HCT116 (cell line): ENCODE results near the gene EPHX1. TPM values are rescaled to one million over a fixed set of nuclear protein-coding genes. Genes with fewer than 3 reads are reported as not detected.

Experiments used
- ATAC-seq: fragments of 200-7000 bp; cut with Tn5 transposase; 2 replicates; pipeline ENCODE4 v1.9.1; 2020; ENCODE audit warnings: mild to moderate bottlenecking, moderate library complexity
- BruUV-seq: library from RNA; stranded (reverse); fragments of 400-500 nt; replicated peaks from 2 replicates; lab custom pipeline; 2021; lab: Mats Ljungman, UMichigan
- CTCF ChIA-PET: fragments of 300-600 bp; sonication (Branson Sonifier 250); formaldehyde crosslinking; loops from one replicate; lab custom pipeline; 2021; ENCODE audit warnings: antibody characterized with exemption; lab: Charles Lee
- POLR2A ChIA-PET: fragments of 300-600, 350-600 bp; sonication (Branson Sonifier 250); formaldehyde crosslinking; loops from one replicate; lab custom pipeline; 2021; ENCODE audit warnings: antibody characterized with exemption; lab: Charles Lee
- RAD21 ChIA-PET, 2 experiments: fragments of 300-600 bp; sonication (Branson Sonifier 250); formaldehyde crosslinking; loops; one replicate each; lab custom pipeline; 2023; ENCODE audit warnings: low total read pairs in 2 of 2; ENCODE audit not compliant: uncharacterized antibody in 2 of 2, unreplicated experiment in 2 of 2, low non-redundant PET in 1 of 2; lab: Charles Lee
- DNase-seq: peaks from one replicate; pipeline ENCODE4 v3.0.0-alpha.2; 2010; ENCODE audit warnings: low read depth, low spot score
- H2AFZ ChIP-seq: fragments of 200-600 bp; shearing (Covaris generic), sonication (generic); 2 replicates; pipeline ENCODE4 v1.6.1; 2017; ENCODE audit warnings: low read depth, mixed run types, mixed read lengths, antibody characterized with exemption, low read length; ENCODE audit not compliant: poor library complexity, severe bottlenecking
- H3K27ac ChIP-seq: 2 replicates; pipeline ENCODE4 v1.5.1; 2012; ENCODE audit warnings: low read depth, low read length
- H3K27me3 ChIP-seq: fragments of 200-600 bp; sonication (generic); 2 replicates; pipeline ENCODE4 v1.6.1; 2016; ENCODE audit warnings: mixed run types, low read length, mixed read lengths; ENCODE audit not compliant: insufficient read depth
- H3K36me3 ChIP-seq, 2 experiments: fragments of 200-500 bp in 1 of 2; fragments of 200-600 bp in 1 of 2; sonication (Bioruptor generic) in 1 of 2; sonication (generic) in 1 of 2; 2 replicates each; pipeline versions ENCODE4 v1.5.1 to v1.6.1; 2014 to 2016; ENCODE audit warnings: low read length in 2 of 2, inconsistent platforms in 1 of 2, mixed read lengths in 1 of 2, mixed run types in 1 of 2; ENCODE audit not compliant: insufficient read depth in 2 of 2, control insufficient read depth in 1 of 2
- H3K4me1 ChIP-seq, 2 experiments: fragments of 200-600 bp in 1 of 2; sonication (generic) in 1 of 2; 2 replicates each; pipeline versions ENCODE4 v1.5.1 to v1.6.1; 2012 to 2017; ENCODE audit warnings: low read length in 2 of 2, inconsistent platforms in 1 of 2, mild to moderate bottlenecking in 1 of 2, mixed read lengths in 1 of 2, mixed run types in 1 of 2, moderate library complexity in 1 of 2; ENCODE audit not compliant: insufficient read depth in 2 of 2, control insufficient read depth in 1 of 2
- H3K4me2 ChIP-seq: fragments of 200-600 bp; sonication (generic); 2 replicates; pipeline ENCODE4 v1.6.1; 2017; ENCODE audit warnings: mixed run types, low read length, mixed read lengths
- H3K4me3 ChIP-seq, 2 experiments: fragments of 200-600 bp in 1 of 2; sonication (generic) in 1 of 2; replicated peaks in 1 of 2; 2 replicates each; pipeline ENCODE4 v1.5.1; 2011 to 2016; ENCODE audit warnings: low read length in 2 of 2, control low read depth in 1 of 2, low read depth in 1 of 2, mild to moderate bottlenecking in 1 of 2, mixed read lengths in 1 of 2, mixed run types in 1 of 2
- H3K79me2 ChIP-seq: fragments of 200-600 bp; sonication (generic); 2 replicates; pipeline ENCODE4 v1.6.1; 2017; ENCODE audit warnings: mild to moderate bottlenecking, mixed run types, low read length, moderate library complexity, mixed read lengths; ENCODE audit not compliant: insufficient read depth
- H3K9ac ChIP-seq: fragments of 200-600 bp; sonication (generic); 2 replicates; pipeline ENCODE4 v1.6.1; 2016; ENCODE audit warnings: low read length, mixed read lengths
- H3K9me2 ChIP-seq: fragments of 200-600 bp; sonication (generic), shearing (Covaris generic); 2 replicates; pipeline ENCODE4 v1.6.1; 2017; ENCODE audit warnings: mixed run types, mild to moderate bottlenecking, moderate library complexity; ENCODE audit not compliant: insufficient read depth
- H3K9me3 ChIP-seq, 2 experiments: fragments of 200-500 bp in 1 of 2; fragments of 200-600 bp in 1 of 2; sonication (Bioruptor generic) in 1 of 2; sonication (generic) in 1 of 2; 2 replicates each; pipeline ENCODE4 v1.6.1; 2014 to 2017; ENCODE audit warnings: low read length in 2 of 2, mixed read lengths in 2 of 2, inconsistent platforms in 1 of 2, low read depth in 1 of 2, mild to moderate bottlenecking in 1 of 2, mixed run types in 1 of 2, moderate library complexity in 1 of 2; ENCODE audit not compliant: control insufficient read depth in 1 of 2, insufficient read depth in 1 of 2
- H4K20me1 ChIP-seq: fragments of 200-600 bp; sonication (generic), shearing (Covaris generic); 2 replicates; pipeline ENCODE4 v1.6.1; 2017; ENCODE audit warnings: mixed run types, mild to moderate bottlenecking, moderate library complexity; ENCODE audit not compliant: insufficient read depth
- ATF3 ChIP-seq: IDR thresholded peaks from 2 replicates; pipeline ENCODE4 v1.6.1; 2012
- CBX3 ChIP-seq: IDR thresholded peaks from 2 replicates; pipeline ENCODE4 v1.6.1; 2012; ENCODE audit warnings: low read depth
- CEBPB ChIP-seq: IDR thresholded peaks from 2 replicates; pipeline ENCODE4 v1.6.1; 2012; ENCODE audit warnings: low read depth
- EGR1 ChIP-seq: IDR thresholded peaks from 2 replicates; pipeline ENCODE4 v1.6.1; 2012; ENCODE audit warnings: low read depth
- ELF1 ChIP-seq: IDR thresholded peaks from 2 replicates; pipeline ENCODE4 v1.6.1; 2012; ENCODE audit warnings: low read depth, borderline replicate concordance
- EZH2 ChIP-seq: fragments of 200-600 bp; sonication (generic); IDR thresholded peaks from 2 replicates; pipeline ENCODE4 v1.6.1; 2017; ENCODE audit warnings: antibody characterized with exemption, mixed run types
- EZH2phosphoT487 ChIP-seq: fragments of 200-600 bp; IDR thresholded peaks from 2 replicates; pipeline ENCODE4 v1.6.1; 2018; ENCODE audit warnings: antibody characterized with exemption, borderline replicate concordance
- FOSL1 ChIP-seq: IDR thresholded peaks from 2 replicates; pipeline ENCODE4 v1.6.1; 2012; ENCODE audit warnings: low read depth
- JUND ChIP-seq: IDR thresholded peaks from 2 replicates; pipeline ENCODE4 v1.6.1; 2012
- POLR2A ChIP-seq: IDR thresholded peaks from 2 replicates; pipeline ENCODE4 v1.7.0; 2011; ENCODE audit warnings: borderline replicate concordance; ENCODE audit not compliant: insufficient read depth, insufficient read length; ENCODE audit errors: extremely low read depth
- POLR2AphosphoS5 ChIP-seq: IDR thresholded peaks from 2 replicates; pipeline ENCODE4 v1.6.1; 2011; ENCODE audit warnings: mild to moderate bottlenecking, low read depth, low read length, moderate library complexity
- REST ChIP-seq: IDR thresholded peaks from 2 replicates; pipeline ENCODE4 v1.6.1; 2012; ENCODE audit warnings: low read depth
- SRF ChIP-seq: IDR thresholded peaks from 2 replicates; pipeline ENCODE4 v1.6.1; 2012; ENCODE audit warnings: low read depth
- TCF7L2 ChIP-seq: IDR thresholded peaks from 2 replicates; pipeline ENCODE4 v1.7.0; 2011; ENCODE audit warnings: borderline replicate concordance, inconsistent platforms; ENCODE audit not compliant: insufficient read depth, insufficient read length; ENCODE audit errors: extremely low read depth
- YY1 ChIP-seq: IDR thresholded peaks from 2 replicates; pipeline ENCODE4 v1.6.1; 2011; ENCODE audit warnings: low read length, low read depth, moderate library complexity, mild to moderate bottlenecking; ENCODE audit not compliant: insufficient replicate concordance; ENCODE audit errors: extremely low read depth
- ZNF274 ChIP-seq: fragments of 200-500 bp; sonication (Bioruptor generic); IDR thresholded peaks from 2 replicates; pipeline ENCODE4 v1.6.1; 2014; ENCODE audit warnings: mild to moderate bottlenecking, low read depth, low read length, inconsistent platforms
- intact Hi-C: fragments of 100-400 bp; cut with micrococcal nuclease; formaldehyde crosslinking; loops from 2 replicates; pipeline ENCODE4 v1.10.0; 2022
- total RNA-seq: library from RNA; stranded (reverse); gene quantifications from one replicate; pipeline ENCODE4 v1.2.1, GENCODE V29; 2021; ENCODE audit not compliant: unreplicated experiment
- TF ChIP-seq, protein P1 (sequence below): IDR thresholded peaks from 2 replicates; pipeline ENCODE4 v1.6.1; 2012

The EPHX1 gene
- total RNA-seq, 1 experiment from 2014 or later, result 44.6 TPM

GRCh38 chr1:225762002-225762441 lies 47.9 kb upstream of the EPHX1 start:
- H3K4me2 ChIP-seq, result no peak overlapping the region

DNA sequence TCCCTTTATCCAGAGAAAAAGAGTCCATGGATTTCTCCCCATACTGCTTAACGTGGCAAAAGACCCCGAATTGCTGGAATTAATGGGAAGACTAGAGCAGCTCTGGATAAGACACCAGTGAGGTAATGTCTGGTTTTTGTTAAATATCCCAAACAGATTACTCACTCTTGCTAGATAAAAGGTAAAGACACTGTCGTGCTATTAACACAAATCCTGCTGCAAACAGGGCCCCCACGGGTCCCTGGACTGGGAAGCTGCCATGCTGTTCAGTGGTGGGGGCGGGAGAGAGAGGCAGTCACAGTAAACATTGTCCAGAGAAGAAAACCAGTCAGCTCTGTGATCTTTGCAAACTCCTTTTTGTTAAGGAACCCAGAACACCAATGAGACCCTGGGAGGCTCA lies 47.5 kb upstream of the EPHX1 start:
- peaks cover 9 to 12% of the 10 kb centered on the region in 2 experiments; a peak in 2 of 4 replicates for H3K4me1 ChIP-seq
- intact Hi-C loops, result no loop called here
- ATAC-seq (no peak), DNase-seq (no peak)
- no peaks in the 10 kb centered on the region for H3K36me3 ChIP-seq
- no peaks in the 10 kb centered on the region for H3K9me3 ChIP-seq
- H3K4me2 ChIP-seq, result no peak overlapping the region
- ChIA-PET CTCF (no interaction called here), POLR2A (no interaction called here), RAD21 (interaction anchor here in 1 of 2 experiments (0.7 kb wide), 1 partner anchor 919 kb away, joined by 5 read pairs; no protein-coding TSS in a partner anchor)
- H3K27ac ChIP-seq, result no peak overlapping the region
- no peak overlapping the region for H2AFZ ChIP-seq
- no TSS peak for BruUV-seq
- no peaks in the 10 kb centered on the region for H3K27me3 ChIP-seq
- no peak overlapping the region for H3K4me3 ChIP-seq
- H3K79me2 ChIP-seq, result no peaks in the 10 kb centered on the region
- no peaks in the 10 kb centered on the region for H3K9me2 ChIP-seq
- no peaks in the 10 kb centered on the region for H4K20me1 ChIP-seq
- H3K9ac ChIP-seq, result no peak overlapping the region
- TF ChIP-seq ZNF274 (no peak), POLR2AphosphoS5 (no peak), EZH2 (no peak), EGR1 (no peak), POLR2A (no peak), REST (no peak), TCF7L2 (no peak), CEBPB (no peak), ATF3 (no peak), ELF1 (no peak), SRF (no peak), FOSL1 (no peak), YY1 (no peak), CBX3 (no peak)

More at GRCh38 chr1:225762002-225762441, 47.9 kb upstream of the EPHX1 start:
- DNase-seq (no peak), ATAC-seq (no peak)
- Histone ChIP-seq H2AFZ (no peak overlapping the region), H3K9me2 (no peaks in the 10 kb centered on the region), H3K9ac (no peak overlapping the region), H3K27ac (no peak overlapping the region), H3K4me1 (peaks cover 4 to 7% of the 10 kb centered on the region in 2 experiments; a peak in 2 of 4 replicates), H3K9me3 (no peaks in the 10 kb centered on the region), H3K36me3 (no peaks in the 10 kb centered on the region), H4K20me1 (no peaks in the 10 kb centered on the region), H3K27me3 (no peaks in the 10 kb centered on the region), H3K4me3 (no peak overlapping the region), H3K79me2 (no peaks in the 10 kb centered on the region)
- intact Hi-C loops, result no loop called here
- ChIA-PET RAD21 (no interaction called here), CTCF (no interaction called here), POLR2A (no interaction called here)
- TF ChIP-seq EGR1, result no peak
- TF ChIP-seq, protein P1, sequence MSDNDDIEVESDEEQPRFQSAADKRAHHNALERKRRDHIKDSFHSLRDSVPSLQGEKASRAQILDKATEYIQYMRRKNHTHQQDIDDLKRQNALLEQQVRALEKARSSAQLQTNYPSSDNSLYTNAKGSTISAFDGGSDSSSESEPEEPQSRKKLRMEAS, result no peak
- TF ChIP-seq EZH2phosphoT487, result no peak
- TF ChIP-seq JUND, result no peak
- BruUV-seq, result no TSS peak
